ENCODE data around the gene OCIAD2.

GRCh38 chr4:48854982-48855381 is 51.6 kb downstream of the OCIAD2 start:
- TF ChIP-seq EZH2 (IDR thresholded peaks at IDR 0.05; ENCODE audit: borderline replicate concordance) (no peak), CTCF (IDR thresholded peaks at IDR 0.05; ENCODE audit: poor library complexity) (no peak), EZH2phosphoT487 (IDR thresholded peaks at IDR 0.05; ENCODE audit: low read depth, severe bottlenecking, unreplicated experiment) (no peak)
